Measurements from ENCODE around the gene PPP1R26.
"Not testable (repeated sequence)": the region's sequence is repeated elsewhere in the genome, so short reads cannot be mapped to it uniquely, and the experiment has no call there.

Gene PPP1R26

DNA sequence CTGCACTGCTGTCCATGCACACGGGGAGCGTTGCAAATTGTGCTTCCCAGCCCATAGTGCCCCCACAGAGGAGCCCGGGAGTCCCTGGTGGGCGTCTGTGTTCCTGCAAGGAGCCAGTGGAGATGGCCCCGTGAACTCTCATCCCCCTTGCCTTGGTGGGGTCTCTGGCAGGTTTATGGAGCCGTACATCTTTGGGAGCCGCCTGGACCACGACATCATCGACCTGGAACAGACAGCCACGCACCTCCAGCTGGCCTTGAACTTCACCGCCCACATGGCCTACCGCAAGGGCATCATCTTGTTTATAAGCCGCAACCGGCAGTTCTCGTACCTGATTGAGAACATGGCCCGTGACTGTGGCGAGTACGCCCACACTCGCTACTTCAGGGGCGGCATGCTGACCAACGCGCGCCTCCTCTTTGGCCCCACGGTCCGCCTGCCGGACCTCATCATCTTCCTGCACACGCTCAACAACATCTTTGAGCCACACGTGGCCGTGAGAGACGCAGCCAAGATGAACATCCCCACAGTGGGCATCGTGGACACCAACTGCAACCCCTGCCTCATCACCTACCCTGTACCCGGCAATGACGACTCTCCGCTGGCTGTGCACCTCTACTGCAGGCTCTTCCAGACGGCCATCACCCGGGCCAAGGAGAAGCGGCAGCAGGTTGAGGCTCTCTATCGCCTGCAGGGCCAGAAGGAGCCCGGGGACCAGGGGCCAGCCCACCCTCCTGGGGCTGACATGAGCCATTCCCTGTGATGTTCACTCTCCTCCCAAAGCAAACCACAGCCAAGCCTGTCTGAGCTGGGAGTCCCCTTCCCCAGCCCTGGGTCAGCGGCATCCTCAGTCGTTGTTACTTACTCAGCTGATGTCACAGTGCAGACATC, 24.0 kb downstream of the PPP1R26 start:
- no peak for DNase-seq (ENCODE audit: low read depth, low spot score)

DNA sequence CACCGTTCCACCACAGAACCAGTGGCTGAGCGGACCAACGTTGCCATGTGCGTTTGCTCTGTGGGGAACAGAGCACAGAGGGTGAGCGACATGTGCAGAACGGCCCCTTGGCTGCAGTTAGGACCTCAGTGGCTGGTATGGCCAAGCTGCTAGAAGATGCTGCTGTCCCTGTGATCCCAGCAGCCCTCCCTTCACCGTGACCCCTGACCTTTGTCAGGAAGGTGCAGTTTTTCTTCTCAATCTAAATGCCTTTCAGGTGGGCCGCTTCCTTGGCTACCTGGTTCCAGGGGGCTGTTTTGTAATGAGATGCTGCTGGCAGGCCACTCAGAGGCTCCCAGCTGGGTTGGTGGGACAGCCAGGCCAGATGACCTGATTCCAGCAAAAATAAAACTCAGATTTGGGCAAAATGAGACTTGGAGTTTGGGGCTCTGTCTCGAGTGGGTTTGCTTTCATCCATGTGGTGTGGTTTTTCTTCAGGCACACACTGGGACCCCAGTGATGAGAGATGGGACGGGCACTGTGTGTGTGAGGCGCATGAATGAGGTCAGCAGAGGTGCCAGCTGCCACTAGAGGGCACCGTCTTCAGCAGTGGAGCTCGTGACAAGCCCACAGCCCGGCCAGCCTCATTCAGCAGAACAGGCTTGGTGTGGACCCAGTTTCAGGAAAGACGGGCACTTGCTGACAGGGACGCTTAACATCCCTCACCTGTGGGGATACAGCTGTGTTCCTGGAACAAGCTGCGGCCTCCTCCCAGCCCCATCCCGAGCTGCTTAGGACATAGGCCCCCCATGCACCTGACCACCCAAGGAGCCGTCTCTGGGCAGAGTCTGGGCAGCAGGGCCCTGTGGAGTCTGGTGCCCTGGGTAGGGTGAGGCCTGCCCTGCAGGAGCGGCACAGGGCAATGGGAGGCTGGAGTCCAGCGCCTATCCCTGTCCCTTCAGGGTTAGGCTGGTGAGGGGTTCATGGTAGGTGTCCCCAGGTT, 25.0 kb downstream of the PPP1R26 start:
- DNase-seq (ENCODE audit: low read depth, low spot score), result peak; percentile 6

DNA sequence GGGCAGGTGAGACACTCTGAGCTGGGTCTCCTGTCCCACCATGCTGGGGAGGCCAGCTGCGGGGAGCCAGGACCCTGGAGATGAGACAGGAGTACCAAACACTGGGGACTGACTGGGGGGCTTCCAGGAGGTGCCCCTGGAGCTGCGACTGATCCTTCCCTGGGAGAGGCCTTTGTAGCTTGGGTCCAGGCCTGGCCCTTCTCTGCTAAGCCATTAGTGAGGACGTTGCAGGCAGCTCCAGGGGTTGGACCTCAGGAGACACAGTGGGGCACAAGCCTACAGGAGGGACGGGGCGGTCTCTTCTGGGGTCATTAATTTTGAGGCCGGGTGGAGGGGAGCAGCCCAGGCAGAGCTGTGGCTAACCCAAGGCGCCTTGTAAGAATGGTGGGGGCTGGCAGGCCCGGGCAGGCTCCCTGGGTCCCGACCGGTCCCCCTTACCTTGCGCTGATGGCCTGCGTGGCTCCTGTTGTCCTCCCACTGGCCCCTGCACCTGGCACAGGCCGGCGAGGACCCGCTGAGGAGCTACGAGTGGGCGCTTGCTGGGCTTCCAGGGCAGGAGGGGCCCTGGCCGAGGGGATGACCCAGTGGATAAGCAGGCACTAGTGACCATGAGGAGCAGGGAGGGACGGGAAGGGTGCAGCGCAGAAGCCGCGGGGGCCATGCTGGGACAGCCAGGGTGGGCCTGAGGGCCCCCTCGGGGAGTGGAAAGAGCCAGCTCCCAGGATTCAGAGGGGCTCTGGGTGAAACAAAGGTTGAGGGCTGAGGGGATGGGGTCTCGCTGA, 26.0 kb downstream of the PPP1R26 start:
- no peak for DNase-seq (ENCODE audit: low read depth, low spot score)

DNA sequence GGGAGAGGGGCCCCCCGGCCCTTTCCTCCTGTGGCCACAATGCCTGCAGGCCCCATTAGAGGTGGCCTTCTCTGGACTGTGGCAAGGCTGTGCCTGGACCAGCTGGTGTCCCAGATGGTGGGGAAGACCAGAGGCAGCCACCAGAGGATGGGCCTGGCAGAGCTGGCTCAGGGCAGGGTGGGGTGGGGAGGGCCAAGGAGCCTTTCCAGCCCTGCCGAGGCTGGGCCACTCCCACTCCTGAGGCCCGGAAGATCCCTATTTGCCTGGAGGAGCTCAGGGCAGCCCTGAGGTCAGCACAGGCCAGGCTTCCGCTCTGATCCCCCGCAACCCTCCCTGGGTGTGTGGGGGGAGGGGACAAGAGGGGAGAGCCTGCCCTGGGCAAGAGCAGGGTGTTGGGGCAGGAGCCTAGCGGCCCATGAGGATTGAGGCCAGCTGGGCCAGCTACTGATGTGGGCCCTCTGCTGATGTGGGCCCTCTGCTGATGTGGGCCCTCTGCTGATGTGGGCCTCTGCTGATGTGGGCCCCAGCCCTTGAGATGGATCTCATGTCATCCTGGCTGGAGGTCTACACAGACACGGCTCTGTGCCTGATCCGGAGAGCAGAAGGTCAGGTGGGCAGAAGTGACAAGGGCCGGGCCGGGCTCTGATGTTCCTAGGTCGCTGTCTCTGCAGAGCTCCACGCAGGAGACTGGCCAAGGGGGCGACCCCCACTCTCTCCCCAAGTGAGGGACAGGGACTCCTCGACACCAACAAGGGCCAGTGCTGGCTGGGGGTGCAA, 26.9 kb downstream of the PPP1R26 start:
- no peak for DNase-seq (ENCODE audit: low read depth, low spot score)

DNA sequence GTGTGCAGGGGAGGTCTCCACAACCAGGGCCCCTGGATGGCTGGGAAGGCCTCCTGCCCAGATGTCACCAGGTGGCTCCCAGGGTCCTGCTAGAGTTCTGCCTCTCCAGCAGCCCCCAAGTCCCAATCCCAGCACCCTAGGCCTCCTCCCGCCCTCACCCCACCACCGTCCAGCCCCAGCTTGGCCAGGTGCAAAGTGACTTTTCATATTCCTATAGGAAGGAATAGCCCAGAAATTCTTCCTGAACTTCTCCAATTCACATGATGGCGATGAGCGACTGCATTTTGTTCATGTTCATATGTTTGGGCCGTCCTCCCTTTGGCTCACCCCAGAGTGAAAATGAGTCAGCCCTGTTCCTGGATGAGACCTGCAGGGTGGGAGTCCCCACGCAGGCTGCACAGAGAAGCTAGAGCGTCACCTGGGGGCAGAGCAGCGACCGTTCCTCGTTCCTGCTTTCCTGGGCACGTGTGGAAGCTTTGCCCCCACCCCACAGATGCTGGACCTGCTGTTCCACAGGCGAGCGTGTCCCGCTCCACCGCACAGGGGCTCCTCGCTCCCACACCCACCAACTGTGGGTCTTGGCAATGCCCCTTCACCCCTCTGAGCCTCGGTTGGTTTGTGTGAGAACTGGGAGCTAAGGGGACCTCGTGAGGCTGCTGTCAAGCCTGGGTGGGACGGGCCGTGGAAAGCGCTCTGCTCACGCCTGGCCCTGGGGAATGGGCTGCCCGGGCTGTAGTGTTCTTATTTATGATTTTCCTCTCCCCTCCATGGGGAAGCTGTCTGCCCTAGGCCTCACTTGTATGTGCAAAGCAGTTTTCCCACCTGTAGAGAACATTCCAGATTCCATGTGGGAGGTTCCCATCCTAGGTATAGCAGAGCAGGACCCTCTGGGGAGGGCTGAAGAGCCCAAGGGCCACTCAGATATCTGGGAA, 27.8 kb downstream of the PPP1R26 start:
- DNase-seq (ENCODE audit: low read depth, low spot score), result no peak

DNA sequence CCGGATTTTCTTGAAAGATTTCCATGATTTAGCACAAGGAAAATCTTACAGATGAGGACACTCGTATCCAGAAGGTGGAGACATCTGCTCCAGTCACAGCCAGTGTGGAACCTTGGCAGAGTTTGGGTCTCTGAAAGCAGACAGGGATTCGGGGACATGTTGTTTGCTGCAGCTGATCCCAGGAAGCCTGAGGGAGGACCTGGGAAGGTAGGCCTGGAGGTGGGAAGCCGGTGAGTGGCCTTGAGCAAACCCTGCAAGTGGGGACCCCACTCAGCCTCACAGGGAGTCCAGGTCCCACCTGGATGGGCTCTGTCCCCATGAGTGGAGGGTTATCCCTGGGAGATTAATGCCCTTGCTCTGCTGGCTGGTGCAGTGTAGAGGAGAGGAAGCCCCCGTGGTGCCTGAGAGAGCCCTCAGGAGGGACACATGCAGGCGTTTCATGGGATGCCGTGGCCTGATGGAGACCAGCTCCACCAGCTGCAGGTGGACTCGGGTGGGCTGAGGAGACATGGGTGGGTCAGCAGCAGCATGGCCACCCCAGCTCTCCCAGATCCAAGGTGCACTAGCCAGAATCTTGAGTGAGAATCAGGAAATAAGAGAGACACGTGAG, 28.7 kb downstream of the PPP1R26 start:
- no peak for DNase-seq (ENCODE audit: low read depth, low spot score)

DNA sequence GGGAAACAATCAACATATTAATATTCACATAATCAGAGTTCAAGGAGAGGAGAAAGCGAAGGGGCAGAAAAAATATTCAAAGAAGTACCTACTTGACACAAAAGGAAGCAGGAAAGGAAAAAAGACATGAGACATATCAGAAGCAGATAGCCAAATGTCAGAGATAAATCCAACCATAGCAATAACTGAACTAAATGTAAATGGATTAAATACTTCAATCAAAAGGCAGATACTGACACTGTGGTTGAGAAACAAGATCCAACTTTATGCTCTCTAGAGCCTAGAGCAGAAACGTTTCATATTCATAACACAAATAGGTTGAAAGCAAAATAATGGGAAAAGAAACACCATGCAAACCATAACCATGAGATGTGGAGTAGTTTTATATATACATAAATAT, 29.9 kb downstream of the PPP1R26 start:
- DNase-seq (ENCODE audit: low read depth, low spot score), result no peak

DNA sequence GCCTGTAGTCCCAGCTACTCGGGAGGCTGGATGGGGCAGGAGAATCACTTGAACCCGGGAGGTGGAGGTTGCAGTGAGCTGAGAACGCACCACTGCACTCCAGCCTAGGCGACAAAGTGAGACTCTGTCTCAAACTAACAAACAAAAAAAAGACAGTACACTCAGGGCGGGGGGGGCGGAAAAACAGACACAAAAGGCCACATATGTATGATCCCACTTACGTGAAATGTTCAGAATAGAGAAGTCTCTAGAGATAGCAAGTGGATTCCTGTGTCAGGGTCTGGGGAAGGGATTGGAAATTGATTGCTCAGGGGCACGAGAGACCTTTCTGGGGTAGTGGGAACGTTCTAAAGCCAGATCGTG, 32.6 kb downstream of the PPP1R26 start:
- no peak for DNase-seq (ENCODE audit: low read depth, low spot score)

DNA sequence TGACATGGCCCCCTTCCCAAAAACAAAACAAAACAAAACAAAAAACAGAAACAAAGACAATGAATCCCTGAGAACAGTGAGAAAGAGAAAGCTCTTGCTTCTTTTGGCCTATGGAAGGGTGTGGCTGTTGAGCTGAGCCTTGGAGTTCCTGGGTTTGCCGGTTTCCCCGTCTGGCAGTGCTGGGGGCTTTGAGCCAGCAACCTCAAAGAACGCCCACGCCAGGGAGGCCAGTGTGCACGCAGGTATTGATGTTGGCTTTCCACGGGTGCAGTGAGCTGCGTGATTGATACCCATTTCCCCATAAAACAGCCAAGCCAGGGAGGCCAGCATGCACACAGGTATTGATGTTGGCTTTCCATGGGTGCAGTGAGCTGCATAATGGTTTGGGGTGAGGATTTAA, 33.3 kb downstream of the PPP1R26 start:
- no peak for DNase-seq (ENCODE audit: low read depth, low spot score)

DNA sequence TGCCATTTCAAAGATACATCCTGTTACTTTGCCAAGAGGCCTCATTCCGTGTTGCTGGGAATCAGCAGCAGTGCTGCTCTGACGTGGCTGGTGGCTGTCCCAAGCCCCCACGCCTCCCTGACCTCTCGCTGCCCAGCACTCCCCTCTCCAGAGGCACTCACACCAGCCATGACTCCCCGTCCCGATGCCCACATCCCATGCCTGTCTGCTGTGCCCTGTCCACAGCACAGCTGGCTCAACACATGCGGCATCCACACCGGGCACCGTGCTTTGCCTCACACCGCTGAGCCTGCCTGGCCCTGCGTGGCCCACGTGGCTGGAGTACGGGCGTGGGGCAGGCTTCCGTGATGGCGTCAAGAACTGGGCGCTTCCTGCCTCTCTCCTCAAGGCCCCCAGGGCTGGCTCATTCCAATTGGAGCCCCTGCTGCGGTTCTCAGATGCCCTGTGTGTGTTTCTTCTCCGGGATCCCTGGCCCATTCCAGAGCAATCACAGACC, 33.8 kb downstream of the PPP1R26 start:
- DNase-seq (ENCODE audit: low read depth, low spot score), result no peak

DNA sequence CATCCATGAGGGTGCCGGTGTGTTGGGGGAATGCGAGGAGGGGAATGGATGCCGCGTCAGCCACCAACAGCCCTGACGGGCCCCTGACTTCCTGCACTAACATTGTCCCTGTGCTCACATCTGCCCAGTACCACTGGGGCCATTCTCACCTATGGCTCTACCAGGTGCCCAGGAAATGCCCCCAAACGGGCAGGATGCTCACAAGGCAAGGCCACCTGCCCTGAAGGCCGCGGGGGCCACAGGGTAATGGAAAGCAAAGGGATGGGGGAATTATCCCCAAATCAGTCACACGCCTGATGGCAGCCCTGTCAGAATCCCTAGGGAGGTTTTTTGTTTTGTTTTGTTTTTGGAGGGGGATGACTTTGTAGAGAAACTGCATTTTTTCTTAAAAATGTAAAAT, 34.3 kb downstream of the PPP1R26 start:
- DNase-seq (ENCODE audit: low read depth, low spot score), result not testable (repeated sequence)

DNA sequence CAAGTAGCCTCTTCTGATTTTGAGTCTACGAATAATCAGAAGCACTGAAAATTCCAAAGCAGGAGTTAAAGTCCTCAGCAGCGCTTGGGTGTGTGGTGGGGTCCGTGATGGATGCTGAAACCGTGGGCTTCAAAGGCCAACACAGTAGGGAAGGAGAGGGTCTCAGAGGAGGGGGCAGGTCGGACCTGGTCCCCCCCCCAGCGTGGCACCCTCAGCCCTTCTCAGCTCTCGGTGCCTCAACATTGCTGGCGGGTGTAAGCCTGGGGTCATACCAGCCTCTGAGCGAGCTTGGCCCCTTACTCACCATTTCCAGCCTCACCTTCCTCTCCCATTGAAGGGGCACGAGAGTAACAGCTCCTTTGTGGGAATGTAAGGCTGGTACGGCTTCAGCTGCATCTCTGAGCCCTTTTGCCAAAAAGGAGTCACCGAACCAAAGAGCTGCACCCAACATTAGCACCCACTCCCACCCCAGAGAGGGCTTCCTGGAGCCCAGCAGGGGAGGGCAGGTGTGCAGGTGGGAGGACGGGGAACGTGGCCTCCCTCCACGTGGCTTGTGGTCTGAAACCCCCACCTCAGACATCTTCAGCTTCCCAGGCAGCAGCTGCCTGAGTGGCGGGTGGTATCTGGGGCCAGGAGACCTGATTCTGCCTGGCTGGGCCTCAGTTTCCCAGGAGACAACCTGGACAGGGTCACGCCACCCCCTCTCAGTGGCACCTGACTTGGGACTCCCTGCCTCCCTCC, 34.9 kb downstream of the PPP1R26 start:
- DNase-seq (ENCODE audit: low read depth, low spot score), result no peak

DNA sequence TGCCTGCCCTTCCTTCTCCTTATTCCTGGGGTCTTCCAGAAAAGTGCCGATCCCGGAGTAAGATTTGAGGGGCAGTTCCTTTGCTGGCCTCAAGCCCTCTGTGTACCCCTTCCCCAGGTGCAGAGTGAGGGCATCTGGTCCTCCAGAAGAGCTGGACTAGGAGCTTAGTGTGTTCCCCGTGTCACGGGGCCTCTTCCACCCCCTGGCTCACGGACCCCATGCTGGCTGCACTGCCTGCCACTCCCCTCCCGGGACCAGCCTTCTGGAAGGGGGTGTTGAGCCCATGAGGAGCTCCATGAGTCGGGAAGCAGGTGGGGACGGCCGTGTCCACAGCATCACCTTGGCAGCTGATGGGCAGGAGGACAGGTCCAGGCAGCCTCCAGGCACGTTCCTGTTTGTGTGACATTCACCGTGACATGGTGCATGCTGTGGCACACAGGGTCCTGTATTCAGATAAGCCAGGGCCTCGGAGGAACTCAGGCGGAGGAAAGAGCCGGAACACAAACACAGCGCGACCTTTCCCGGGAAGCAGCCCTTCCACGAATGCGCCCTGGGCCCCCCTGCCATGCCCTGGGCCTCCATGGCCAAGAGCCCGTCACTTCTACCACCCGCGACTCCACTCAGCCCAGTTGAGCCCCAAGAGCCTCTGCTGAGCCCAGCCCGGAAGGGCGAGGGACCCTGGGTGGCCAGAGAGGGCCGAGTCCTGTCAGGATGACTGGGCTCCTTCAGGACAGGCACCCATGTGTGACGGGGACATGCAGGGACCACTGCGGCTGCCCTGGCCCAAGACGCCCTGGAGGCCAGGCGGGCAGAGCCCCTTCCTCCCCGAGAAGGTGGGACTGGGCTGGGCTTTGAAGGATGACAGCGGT, 35.7 kb downstream of the PPP1R26 start:
- DNase-seq (ENCODE audit: low read depth, low spot score), result no peak

DNA sequence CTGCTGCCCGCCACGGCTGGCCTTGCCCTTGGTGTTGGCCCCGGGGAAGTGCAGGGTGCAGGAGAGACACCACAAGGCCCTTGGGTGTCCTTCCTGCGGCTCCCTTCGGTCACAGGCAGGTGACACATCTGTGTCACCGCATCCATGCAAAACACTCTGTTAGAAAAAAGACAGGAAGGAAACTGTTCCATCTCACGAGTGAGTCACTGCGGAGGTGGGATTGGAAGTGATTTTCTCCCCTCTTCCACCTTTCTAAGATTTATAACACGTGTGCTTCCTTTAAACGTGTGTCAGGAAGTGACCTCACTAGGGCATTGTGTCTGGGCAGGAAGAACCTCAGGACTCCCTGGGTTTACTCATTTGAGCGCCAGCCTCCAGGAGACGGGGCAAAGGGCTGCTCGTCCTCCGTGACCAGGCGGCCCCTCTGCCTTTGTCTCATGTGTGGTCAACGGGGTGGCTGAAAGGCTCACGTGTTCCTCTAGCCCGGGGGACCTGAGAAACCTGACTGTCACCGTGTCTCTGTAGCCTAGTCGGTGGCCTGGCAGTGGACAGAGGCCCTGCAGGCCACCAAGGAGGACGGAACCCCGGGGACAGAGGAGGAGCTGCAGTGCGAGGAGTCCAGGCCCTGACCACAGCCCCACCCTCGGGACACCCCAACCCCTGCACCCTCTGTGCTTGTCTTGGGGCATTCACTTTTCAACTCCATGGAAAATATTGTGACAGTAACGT, 36.7 kb downstream of the PPP1R26 start:
- no peak for DNase-seq (ENCODE audit: low read depth, low spot score)

DNA sequence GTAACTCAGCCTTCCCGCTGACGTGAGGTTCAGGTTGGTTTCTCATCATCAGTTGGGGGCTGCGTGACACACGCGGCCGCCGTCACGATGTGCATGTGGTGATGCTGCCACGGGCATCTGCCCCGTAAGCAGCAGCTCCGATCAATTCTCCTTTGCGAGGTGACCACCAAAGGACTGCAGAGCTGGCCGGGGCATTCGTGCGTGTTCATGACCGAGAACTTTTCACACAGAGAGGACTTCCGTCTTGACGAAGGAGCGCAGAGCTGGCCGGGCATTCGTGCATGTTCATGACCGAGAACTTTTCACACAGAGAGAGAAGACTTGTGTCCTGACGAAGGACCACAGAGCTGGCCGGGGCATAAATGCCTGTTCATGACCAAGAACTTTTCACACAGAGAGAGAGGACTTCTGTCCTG, 37.8 kb downstream of the PPP1R26 start:
- no peak for DNase-seq (ENCODE audit: low read depth, low spot score)

DNA sequence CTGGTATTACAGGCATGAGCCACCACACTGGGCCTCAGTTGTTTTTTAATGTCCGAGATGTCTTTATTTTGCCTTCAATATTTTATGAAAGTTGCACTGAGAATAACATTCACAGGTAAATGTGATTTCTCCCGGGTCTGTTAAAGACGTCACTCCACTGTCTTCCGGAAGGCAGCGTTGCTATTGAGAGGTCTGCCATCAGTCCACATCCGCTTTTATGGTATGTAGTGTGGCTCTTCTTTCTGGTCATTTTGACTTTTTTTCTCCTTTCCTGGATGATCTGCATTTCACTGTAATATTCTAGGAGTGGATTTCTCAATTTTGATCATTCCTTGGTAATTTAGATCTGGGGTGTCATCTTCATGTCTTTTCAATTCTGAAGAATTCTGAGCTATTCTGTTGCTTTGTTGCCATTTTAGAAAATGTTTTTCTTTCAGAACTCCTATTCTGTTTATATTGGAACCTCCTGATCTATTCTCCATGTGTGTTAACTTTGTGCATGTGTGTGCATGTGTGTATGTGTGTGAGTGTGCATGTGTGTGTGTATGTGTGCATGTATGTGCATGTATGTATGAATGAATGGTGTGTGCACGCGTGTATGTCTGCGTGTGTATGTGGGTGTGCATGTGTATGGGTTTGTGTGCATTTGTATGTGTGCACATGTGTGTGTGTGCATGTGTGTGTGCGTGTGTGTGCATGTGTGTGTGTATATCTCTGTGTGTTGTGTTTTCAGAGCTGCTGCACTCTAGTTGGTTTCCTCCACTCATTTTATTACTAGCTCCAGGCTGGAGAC, 39.8 kb downstream of the PPP1R26 start:
- no peak for DNase-seq (ENCODE audit: low read depth, low spot score)

All from smooth muscle cell of the brain vasculature (primary cell).